Fibroblast of skin of abdomen (primary cell): Measurements from ENCODE around the gene RNASE8. TPM values are rescaled to one million over a fixed set of nuclear protein-coding genes. Genes with fewer than 3 reads are reported as not detected.
A peak's percentile ranks its signal among the peaks of the same experiment; 100 is the strongest.
"Not testable (repeated sequence)": the region's sequence is repeated elsewhere in the genome, so short reads cannot be mapped to it uniquely, and the experiment has no call there.

ENCODE experiments used
- DNase-seq: peaks from one replicate; pipeline ENCODE4 v3.0.0-alpha.2; 2013
- polyA plus RNA-seq, 2 experiments: library from polyadenylated mRNA; unstranded; fragments of 120-200 nt; gene quantifications; one replicate each; pipeline ENCODE4 v1.2.1, GENCODE V29; 2013; ENCODE audit not compliant: insufficient read length in 2 of 2

The RNASE8 gene, protein sequence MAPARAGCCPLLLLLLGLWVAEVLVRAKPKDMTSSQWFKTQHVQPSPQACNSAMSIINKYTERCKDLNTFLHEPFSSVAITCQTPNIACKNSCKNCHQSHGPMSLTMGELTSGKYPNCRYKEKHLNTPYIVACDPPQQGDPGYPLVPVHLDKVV
- not detected for polyA plus RNA-seq (2013, experiment 1 of 2; ENCODE audit: insufficient read length)
- not detected for polyA plus RNA-seq (2013, experiment 2 of 2; ENCODE audit: insufficient read length)

DNA sequence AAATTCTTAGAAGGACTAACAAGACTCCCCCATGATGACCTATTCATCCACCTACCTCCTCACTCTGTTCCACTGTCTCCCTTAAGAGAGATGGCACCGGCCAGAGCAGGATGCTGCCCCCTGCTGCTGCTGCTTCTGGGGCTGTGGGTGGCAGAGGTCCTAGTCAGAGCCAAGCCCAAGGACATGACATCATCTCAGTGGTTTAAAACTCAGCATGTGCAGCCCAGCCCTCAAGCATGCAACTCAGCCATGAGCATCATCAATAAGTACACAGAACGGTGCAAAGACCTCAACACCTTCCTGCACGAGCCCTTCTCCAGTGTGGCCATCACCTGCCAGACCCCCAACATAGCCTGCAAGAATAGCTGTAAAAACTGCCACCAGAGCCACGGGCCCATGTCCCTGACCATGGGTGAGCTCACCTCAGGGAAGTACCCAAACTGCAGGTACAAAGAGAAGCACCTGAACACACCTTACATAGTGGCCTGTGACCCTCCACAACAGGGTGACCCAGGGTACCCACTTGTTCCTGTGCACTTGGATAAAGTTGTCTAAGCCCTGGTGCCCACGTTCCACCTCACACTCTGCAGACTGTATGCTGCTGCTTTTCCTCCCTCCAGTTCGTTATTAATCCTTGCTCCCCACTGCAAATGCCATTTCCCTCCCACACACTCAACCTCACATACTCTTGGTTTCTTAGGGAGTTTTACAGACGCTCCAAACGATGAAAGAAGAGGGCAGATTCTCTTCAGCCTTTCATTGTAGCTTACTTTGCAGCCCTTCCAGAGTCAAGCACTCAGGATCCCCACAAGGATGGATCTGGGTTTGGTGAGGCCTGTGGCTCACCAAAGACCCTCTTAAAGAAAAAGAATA, at the start of gene RNASE8:
RNASE8 (plus strand) TSS at position 20 of the 873 bp plus-strand sequence; CDS start at position 91, 71 bp downstream.
- DNase-seq, result peak; percentile 23

DNA sequence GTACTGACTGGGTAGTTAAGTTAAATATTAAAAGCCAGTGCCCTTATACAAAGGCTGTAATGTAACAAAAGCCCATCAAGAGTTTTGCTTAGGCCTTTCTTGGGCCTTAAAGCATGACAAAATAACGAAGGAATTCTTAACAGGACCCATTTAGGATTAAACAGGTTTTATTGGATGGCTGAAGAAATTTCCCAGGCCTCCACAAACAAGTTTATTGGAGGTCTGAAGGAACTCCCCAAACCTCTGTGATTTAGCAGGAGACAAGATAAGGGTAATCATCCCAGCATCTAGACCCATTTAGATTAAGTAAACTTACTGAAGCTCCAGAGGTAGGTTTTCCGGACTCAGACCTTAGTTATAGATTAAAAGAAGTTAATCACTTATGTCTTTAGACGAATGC, 47.9 kb upstream of the RNASE8 start:
- DNase-seq, result not testable (repeated sequence)

DNA sequence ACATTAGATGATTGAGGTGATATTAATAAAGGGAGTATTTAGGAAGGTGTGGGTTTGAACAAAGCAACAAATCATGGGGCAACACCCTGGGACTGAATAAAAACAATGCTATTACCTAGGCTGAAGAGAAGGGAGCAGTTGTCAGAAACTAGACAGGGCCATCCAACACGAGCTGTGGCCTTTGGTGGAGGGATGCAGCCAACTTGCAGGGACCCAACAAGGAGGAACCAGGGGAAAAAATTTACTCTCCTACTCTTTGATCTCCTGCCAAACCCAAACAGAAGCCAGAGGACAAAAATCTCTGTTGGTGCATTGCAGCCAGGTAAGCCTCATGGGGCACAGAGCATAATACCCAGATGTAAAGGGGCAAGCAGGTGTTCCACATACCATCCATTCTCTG, 46.5 kb upstream of the RNASE8 start:
- DNase-seq, result no peak

DNA sequence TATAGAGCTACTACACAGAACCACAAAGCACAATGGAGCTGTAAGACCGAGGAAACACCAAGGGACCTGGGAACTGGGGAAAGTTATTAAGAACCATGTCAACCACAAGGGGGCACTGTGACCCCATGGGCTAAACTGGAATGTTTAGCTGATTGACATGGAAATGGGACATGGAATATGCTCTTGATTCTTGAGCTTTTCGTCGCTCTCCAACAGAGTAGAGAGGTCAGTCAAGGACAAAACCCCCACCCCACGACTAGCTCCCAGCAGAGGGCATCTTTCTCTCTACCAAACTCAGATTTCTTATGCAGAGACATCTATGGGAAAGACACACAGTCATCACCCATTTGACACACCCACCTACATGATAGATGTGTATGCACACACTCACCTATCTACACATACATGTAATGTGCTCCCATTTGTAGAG, 42.8 kb upstream of the RNASE8 start:
- peak; percentile 77 for DNase-seq

DNA sequence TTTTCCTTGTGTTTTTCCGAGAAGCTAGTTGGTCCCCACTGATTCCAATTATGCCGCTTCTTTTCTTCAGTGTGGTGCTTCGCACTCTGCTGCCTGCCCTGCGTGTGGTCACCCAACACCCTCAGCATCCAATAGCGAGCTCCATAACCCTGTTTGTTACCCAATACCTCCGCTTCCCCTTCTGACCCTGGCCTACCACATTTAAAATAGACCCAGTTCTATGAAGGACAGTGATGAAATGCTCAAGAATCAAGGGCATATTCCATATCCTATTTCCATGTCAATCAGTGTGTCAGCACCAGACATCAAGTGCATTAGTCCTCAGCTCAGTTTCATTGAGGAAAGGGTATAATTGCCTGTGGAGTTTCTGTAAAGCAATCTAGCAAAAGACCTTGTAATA, 42.3 kb upstream of the RNASE8 start:
- no peak for DNase-seq

DNA sequence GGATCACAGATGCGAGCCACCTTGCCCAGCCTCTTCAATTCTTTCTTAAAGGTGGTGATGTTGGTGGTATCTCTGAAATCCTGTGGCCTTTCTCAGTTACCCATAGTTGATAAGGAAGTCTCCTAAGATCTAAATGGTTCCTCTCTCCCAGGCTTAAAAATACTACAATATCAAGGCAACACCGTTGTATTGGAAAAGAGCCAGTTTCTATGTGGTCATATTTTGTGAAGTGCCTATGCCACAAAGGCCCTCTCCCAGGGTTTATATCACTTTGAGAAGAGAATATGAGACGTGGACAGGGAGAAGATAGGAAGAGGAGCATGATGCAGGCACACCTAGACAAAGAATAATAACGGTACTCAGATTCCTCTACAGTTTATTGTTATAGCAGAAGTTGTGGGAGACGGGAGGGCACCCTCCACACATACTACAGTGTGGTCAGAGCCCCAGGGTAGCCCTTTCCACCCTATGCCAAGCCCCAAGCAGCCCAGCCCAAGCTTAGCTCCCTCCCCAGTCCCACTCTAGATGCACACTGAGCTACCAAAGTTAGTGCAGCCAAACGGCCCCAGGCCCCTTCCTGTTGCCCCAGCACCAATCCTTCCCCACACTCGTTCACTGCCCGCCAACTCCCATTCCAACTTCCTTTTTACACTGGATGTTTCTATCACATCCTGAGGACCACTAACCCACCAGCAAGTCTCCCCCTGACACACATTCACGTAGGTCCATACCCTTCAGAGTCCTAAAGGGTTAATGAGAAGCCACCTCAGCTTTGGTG, 41.0 kb upstream of the RNASE8 start:
- no peak for DNase-seq

DNA sequence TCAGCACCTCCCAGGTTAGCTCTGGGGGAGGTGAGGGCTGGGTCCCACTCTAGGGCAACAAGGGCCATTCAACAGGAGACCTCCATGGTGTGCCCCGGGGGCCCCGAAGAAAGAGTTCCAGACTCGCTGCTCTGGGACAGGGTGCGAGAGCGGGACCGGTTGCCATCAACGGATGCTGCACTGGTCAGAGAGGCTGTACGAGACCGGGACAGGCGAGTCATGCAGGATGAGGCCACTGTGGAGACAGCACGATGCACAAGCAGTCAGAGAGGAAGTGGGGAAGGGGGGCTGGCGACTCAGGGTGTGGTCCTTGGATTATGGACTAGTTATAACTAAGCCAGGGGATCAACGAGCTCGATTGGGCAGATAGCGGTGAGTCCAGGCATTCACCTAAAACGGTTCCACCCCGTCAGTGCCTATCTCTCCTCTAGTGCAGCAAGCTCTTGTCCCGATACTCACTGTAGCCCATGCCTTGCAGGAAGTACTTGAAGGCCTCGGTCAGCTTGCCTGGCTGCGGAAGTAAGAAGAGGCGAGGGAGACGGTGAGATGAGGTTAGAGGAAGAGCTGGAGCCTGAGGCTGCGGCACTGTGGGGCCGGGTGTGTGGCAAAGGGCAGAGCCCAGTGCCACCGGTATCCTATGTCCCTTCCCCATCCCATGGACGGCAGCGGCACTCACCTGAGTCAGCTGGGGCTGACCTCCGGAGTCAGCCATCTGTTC, 39.9 kb upstream of the RNASE8 start:
- no peak for DNase-seq

DNA sequence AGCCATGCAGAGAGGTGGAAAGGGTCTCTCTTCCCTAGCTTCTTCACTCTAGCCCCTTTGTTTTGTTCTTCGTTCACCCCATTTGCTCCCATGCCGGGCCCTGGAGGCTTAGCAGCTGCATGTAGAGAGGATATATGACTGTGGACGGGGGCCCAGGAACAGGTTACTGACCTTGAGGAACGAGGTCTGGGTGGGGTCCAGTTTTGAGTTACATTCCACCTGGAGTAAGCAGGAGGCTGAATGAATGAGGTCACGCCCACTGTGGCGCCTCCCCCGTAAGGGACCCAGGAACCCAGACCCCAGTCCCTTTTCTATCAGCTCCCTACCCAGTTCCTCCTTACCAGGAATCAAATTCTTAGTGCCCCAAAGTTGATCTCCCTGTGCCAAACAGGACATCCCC, 39.3 kb upstream of the RNASE8 start:
- DNase-seq, result no peak

DNA sequence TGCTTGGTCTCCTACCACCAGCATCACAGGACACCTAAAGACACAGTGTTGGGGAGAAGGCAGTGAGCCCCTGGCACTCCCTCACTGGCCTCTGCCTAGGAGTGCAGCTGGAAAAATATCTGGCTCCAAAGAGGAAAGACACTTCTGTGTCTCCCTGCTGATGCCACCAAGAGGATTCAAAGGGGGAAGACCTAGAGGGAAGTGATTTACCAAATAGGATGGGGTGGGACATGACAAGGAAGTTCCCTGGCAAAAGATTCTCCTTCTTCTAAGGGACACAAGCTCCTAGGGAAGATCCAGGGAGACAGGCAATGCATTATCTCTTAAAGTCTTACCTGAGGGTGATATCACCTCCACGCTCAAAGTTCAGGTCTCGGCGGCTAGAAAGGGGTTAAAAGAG, 38.8 kb upstream of the RNASE8 start:
- DNase-seq, result no peak

DNA sequence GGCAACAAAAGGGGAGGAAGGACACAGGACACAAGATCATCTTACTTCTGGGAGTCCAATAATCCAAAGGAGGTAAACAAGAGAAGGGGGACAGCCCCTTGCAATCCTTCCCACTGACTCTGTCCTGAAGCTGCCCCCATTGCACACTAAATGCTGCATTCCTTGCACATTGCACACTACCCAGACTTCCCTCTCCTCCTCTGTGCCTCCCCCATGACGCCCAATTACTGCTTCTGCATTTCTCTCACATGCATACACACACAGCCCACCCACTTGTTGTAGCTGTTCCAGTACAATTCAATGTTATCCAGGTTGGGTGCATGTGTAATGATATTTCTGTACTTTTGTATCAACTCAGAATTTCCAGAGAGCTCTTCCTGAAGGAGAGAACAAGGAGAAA, 38.3 kb upstream of the RNASE8 start:
- DNase-seq, result peak; percentile 54

DNA sequence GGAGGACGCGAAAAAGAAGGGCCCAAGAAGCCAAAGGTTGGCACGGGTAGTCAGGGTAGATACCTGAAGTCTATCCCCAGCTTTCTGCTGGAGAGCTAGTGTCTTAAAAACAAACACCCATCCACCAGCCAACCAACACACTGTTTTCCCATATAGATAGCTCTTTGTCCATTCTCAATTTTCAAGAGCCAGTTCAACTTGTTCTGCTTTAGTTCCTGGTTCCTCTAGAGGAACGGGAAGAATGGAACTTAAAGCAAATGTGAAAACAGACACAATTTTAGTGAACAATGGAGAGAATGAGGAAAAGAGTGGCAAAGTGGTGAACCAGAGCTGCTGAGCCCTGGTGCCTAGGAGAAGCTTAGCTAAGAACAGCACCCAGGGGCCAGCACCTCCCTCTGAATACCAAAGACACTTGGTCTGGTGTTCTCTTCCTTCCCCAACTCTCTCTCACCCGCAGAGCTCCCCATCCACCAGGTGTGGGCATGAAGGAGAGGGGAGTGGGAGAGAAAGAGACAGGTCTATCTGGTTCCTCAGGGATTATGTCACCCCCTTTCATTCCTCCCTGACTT, 36.6 kb upstream of the RNASE8 start:
- no peak for DNase-seq

DNA sequence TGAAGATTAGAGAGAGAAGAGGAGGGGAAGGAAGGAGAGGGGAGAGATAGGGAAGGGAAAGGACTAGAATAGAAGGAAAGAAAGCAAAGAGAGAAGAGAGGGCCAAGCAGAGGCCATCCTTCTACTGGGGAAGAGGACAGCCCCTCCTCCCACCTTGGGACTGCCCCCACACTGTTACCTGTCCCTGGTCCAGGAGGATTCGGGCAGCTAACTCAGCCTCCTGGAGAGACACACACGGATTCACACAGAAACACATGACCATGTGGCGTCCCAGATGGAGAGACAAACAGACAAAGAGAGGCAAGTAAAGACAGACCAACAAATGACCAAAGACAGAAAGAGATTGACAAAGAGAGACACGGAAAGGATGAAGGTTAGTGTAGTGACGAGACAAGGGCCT, 34.9 kb upstream of the RNASE8 start:
- DNase-seq, result no peak

DNA sequence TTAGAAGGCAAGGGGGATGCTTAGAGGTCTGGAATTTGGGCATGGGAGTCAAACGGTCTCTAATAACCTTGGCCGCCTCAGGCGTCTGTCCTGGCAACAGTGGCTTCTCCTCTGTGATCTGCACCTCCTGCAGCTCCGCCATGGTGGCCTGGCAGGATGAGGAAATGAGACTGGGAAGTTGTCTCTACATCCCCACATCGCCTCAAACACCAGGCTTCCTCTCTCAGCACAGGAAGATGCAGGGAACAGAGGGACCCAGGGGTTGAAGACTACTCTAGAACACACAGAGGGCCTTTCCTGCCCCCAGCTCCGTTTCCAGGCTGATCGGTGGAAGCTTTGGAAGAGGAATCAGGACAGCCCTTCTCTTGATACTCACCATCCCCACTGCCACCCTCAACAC, 34.4 kb upstream of the RNASE8 start:
- DNase-seq, result no peak

DNA sequence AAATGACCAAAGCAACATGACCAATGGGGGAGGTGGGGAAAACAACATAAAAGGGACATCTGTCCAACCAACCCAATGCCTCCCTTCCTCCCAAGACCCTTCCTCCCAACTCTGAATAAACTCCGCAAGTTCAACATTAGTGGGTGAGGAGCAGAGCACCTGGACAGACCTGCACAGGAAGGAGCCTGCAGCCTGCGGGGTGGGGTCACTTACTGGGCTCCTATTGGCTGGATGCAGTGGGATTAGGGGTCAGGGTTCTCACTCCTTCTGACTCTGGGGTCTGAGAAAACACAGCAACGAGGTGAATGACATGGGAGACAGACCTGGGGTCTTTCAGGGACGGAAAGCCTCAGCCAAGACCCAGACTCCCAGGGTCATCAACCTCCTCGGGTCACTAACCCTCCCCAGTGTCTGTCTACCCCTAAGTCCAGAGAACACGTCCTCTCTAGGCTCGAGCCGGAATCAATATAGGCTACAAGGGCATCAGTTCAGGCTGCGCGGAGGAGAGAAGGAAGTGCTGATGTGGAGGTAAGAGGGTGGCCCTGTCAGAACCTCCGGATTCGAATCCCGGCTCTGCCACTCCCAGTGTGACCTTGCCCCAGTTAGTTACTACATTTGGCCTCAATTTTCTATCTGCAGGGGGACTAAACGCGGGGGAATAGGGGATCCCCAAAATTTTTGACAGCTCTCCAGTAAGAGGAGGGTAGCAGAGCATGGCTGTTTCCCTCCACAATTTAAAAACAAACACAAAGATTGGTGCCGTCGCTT, 33.6 kb upstream of the RNASE8 start:
- DNase-seq, result no peak

DNA sequence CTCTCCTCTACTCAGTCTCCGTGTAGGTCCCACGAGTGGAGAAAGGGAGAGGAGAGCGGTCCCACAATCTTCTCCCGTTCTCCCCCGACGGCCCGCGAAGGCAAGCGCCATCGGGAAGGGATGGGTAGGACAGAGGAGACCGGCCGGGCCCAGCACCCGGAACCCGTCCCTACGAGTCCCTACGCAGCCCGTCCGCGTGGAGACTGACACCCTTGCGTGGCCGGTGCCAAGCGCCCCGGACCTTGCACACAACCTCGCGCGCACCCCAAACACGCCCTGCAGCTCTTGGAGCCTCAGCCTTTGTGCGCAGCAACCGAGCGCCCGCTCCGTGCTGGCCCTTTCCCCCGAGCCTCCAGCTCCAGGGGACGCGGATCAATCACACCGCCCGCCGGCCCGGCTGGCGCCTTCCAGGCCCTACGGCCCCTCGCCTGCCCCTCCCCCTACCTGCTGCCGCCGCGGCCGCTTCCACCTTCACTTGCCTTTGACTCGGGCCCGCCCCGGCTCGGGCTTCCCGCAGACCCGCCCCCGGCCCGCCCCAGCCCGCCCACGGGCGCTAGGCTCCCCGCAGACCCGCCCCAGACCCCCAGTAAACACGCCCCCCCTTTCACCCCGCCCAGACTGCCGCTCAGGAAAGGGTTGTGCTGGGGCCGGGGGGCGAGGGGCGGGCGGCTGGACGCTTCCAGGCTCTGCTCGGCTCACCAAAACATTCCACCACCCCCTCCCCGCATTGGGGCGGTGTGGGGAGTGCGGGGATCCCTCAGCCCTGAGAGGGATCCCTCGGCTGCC, 32.8 kb upstream of the RNASE8 start, which contains the start of gene NDRG2:
NDRG2 (minus strand) TSS at position 477 of the 786 bp plus-strand sequence. CDS start 1,746 bp downstream, outside the sequence.
- peak; percentile 23 for DNase-seq

DNA sequence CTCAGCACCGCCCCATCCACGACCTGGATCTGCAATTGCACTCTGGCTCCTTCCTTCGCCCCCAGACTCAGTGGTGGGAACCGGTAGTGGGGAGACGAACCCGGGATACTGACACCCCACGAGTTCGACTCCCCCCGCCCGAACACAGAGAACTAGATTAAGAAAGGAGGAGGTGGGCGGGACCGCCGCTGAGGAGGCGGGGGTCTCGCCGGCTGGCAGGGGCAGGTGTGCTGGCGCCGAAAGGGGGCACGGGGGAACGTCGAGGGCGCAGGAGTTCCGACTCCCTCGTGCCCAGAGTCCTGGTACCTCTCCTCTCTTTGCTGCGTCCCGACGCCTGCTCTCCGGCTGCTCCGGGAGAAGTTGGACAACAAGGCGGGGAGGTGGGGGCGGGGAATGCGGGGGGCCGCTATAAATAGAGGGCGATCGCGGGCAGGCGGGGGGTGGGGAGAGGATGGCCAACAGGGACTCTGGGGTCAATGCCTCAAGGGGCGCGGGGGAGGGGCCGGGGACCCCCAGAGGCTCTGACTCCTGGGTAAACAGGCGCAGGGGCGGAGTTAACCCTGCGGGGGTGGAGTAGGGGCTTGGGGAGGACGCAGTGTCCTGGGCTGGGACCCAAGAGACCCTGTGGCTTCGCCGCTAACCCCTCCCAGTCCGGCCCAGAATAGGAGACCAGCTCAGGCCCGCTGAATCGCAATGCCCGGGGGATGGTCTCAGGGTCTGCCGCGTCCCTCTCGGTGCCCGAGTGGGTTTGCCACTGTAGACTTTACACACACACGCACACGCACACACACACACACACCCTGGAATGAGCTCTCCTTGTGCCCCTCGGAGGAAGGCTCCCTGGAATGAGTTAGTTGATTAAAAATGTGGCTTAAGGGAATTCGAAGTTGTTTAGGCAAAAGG, 32.0 kb upstream of the RNASE8 start:
- no peak for DNase-seq

DNA sequence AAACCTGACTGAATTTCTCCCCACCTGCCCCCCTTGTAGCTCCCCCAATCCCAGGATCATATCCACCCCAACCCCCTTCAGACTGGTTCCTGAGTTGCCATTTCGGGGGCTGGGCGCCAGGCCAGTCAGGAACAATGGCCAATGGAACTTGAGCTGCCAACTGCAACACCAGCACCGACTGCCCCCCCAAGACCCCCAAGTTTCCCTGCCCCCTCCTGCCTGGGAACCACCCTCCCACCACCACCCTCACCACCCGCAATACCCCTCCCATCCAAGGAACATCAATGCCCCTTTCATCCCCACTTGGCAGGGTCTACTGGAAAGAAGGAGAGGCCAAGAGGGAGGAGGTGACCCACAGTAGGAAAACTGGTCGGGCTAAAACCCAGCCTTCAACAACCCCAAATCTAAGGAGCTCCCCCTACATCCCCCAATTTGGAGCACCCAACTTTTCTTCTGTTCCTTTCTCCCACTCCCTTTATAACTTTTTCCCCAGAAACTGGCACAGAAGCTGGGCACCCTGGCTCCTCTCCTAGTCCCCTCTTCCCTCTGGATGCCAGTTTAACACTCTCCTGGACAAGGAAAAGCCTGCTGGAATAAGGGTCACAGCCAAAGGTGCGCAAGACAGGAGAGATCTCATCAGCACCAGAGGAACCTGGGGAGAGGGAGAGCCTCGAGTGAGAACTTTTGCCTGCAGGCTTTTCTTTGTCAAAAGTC, 31.2 kb upstream of the RNASE8 start:
- DNase-seq, result no peak

DNA sequence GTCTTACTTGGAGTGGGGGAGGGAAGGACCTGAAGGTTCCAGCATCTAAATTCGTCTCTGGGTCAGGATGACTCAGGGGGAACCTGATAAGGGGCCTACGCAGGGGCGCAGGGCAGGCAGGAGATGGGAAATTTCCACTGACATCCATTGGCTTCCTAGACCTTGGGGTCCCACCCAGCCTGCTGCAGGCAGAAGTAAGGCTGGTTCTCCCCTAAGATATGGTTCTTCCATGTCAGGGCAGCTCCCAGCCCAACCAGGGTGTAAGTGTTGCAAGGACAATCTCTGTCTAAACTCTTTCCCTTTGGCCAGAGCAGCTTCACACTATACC, 30.7 kb upstream of the RNASE8 start:
- DNase-seq, result no peak

DNA sequence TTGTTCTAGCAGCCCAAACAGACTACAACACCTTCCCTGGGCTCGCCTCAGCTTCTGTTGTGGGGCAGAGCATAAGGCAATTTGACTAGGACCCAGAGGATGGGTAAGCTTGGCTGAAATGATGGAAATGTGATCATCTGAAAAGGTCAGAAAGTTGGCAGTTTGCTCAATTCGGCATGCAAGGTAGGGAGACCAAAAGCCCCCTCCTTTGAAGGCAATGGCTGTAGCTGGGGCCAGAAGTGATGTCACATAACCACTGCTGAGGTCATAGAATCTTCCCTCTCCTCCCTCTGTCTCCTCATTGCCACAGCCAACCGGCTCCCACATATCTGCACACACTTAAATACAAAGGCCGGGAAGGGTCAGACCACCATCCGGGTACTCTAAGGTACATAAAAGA, 27.7 kb upstream of the RNASE8 start, which contains the start of gene TPPP2:
TPPP2 (plus strand) TSS at position 301 of the 400 bp plus-strand sequence. CDS start 365 bp downstream, outside the sequence.
- DNase-seq, result no peak
